ENCODE measurements around the gene NFIB. TPM values are rescaled to one million over a fixed set of nuclear protein-coding genes. Genes with fewer than 3 reads are reported as not detected.

Gene NFIB
- total RNA-seq, 2 donors from 2014 or later = 5.3 to 14.1 TPM

DNA sequence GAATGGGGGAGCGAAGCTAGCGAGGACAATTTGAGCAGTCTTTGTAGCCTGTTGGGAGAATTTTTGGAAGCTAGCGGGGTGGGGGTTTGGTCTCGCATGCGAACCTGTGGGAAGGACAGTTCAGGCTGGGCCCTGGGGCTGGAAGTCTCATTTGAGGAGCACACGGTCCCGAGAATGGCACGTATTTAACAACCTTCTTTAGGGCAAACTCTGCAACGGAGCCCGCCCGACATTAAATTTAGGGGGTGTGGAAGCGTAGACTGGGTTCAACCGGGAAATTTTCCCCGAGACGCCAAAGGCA lies 35.2 kb upstream of the NFIB start:
- Histone ChIP-seq H3K4me3 (ENCODE audit: low read length) (peak overlapping the region; percentile 83), H3K27me3 (ENCODE audit: control insufficient read depth, insufficient read depth, low read length, poor library complexity, severe bottlenecking) (peaks cover 98% of the 10 kb centered on the region), H3K36me3 (ENCODE audit: control insufficient read depth, insufficient read depth, low read length) (no peaks in the 10 kb centered on the region), H3K9ac (ENCODE audit: extremely low read depth, low read length, poor library complexity, severe bottlenecking) (no peak overlapping the region), H3K4me1 (ENCODE audit: control insufficient read depth, insufficient read depth, low read length) (peaks cover 11% of the 10 kb centered on the region), H3K9me3 (ENCODE audit: control insufficient read depth, low read length) (no peaks in the 10 kb centered on the region), H3K27ac (ENCODE audit: low read depth, low read length) (no peak overlapping the region)
- Mint-ChIP-seq H3K4me3 (no peak overlapping the region), H3K36me3 (ENCODE audit: low read depth) (no peaks in the 10 kb centered on the region), H3K4me1 (peaks cover 49% of the 10 kb centered on the region), H3K27ac (no peak overlapping the region), H3K9me3 (no peaks in the 10 kb centered on the region), H3K27me3 (ENCODE audit: insufficient read depth) (no peaks in the 10 kb centered on the region)
- peak; percentile 57 for DNase-seq
- TF ChIP-seq, protein P1, sequence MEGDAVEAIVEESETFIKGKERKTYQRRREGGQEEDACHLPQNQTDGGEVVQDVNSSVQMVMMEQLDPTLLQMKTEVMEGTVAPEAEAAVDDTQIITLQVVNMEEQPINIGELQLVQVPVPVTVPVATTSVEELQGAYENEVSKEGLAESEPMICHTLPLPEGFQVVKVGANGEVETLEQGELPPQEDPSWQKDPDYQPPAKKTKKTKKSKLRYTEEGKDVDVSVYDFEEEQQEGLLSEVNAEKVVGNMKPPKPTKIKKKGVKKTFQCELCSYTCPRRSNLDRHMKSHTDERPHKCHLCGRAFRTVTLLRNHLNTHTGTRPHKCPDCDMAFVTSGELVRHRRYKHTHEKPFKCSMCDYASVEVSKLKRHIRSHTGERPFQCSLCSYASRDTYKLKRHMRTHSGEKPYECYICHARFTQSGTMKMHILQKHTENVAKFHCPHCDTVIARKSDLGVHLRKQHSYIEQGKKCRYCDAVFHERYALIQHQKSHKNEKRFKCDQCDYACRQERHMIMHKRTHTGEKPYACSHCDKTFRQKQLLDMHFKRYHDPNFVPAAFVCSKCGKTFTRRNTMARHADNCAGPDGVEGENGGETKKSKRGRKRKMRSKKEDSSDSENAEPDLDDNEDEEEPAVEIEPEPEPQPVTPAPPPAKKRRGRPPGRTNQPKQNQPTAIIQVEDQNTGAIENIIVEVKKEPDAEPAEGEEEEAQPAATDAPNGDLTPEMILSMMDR (conservative IDR thresholded peaks at IDR 0.05) = no peak
- WGBS, 2 experiments (ENCODE audit: insufficient coverage in 1 of 2, insufficient read length in 1 of 2) = 1% methylated on average over 13 to 15 of the region's 15 CpGs

DNA sequence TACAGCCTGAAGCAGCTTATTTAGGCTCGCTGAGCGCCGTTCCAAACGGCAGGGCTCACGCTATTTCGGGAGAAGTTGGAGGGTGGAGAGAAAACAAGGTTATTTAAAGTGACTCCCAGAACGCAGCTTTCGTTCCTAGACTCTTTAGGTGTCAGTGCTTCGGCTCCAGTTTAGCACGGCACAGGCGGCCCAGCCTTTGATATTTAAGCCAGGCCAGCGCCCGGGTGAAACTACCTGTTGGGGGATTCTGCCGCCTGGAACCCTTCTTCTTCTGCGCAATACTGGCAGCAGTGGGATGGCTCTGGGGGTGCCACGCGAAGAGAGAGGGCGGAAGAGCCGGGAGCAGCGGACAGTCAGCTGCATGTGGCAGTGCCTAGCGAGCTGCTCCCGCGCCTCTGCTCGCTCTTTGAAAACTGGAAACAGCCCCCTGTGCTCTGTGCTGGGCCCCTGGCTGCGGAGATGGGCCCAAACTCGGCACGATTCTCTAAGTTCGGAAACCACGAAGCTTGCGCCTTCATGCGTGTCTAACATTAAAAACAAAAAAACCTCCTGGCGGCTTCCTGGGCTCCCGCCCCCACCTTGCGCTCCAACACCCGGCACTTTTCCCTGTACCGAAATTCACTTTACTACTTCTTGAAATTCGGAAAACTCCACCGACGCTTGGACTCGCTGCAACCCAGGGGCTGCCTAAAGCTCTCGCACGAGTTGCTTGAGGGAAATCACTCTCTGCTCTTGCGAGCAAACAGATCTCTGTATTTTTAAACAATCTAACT lies 34.6 kb upstream of the NFIB start:
- DNase-seq = peak; percentile 74
- Mint-ChIP-seq H3K4me3 (no peak overlapping the region), H3K27me3 (ENCODE audit: insufficient read depth) (no peaks in the 10 kb centered on the region), H3K9me3 (no peaks in the 10 kb centered on the region), H3K4me1 (peaks cover 48% of the 10 kb centered on the region), H3K36me3 (ENCODE audit: low read depth) (no peaks in the 10 kb centered on the region), H3K27ac (no peak overlapping the region)
- Histone ChIP-seq H3K27ac (ENCODE audit: low read depth, low read length) (no peak overlapping the region), H3K9me3 (ENCODE audit: control insufficient read depth, low read length) (no peaks in the 10 kb centered on the region), H3K9ac (ENCODE audit: extremely low read depth, low read length, poor library complexity, severe bottlenecking) (no peak overlapping the region), H3K4me1 (ENCODE audit: control insufficient read depth, insufficient read depth, low read length) (peaks cover 11% of the 10 kb centered on the region), H3K36me3 (ENCODE audit: control insufficient read depth, insufficient read depth, low read length) (no peaks in the 10 kb centered on the region), H3K27me3 (ENCODE audit: control insufficient read depth, insufficient read depth, low read length, poor library complexity, severe bottlenecking) (peaks cover 98% of the 10 kb centered on the region), H3K4me3 (ENCODE audit: low read length) (peak overlapping the region; percentile 83)
- TF ChIP-seq, protein P1 (conservative IDR thresholded peaks at IDR 0.05) = no peak
- WGBS, 2 experiments (ENCODE audit: insufficient coverage in 1 of 2, insufficient read length in 1 of 2) = 1 to 3% methylated on average over 12 to 43 of the region's 43 CpGs

DNA sequence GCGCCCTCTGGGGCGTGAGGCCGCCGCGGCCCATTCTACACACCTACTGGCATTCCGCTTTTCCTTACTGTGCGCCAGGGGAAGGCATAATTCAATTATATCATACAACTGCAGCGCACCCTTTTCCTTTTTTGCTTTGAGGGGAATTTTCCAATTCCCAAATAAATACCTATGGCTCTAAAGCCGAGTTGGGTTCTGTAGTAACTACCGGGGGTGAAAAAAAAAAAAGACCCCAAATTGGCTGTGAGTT lies 34.1 kb upstream of the NFIB start:
- peak overlapping the region; percentile 83 for H3K4me3 ChIP-seq (ENCODE audit: low read length)
- no peaks in the 10 kb centered on the region for H3K36me3 ChIP-seq (ENCODE audit: control insufficient read depth, insufficient read depth, low read length)
- H3K4me1 ChIP-seq (ENCODE audit: control insufficient read depth, insufficient read depth, low read length) = peaks cover 11% of the 10 kb centered on the region
- Mint-ChIP-seq H3K27me3 (ENCODE audit: insufficient read depth) (no peaks in the 10 kb centered on the region), H3K4me1 (peaks cover 44% of the 10 kb centered on the region), H3K36me3 (ENCODE audit: low read depth) (no peaks in the 10 kb centered on the region), H3K27ac (no peak overlapping the region), H3K9me3 (no peaks in the 10 kb centered on the region), H3K4me3 (no peak overlapping the region)
- TF ChIP-seq, protein P1 (conservative IDR thresholded peaks at IDR 0.05) = peak; percentile 42
- peaks cover 100% of the 10 kb centered on the region for H3K27me3 ChIP-seq (ENCODE audit: control insufficient read depth, insufficient read depth, low read length, poor library complexity, severe bottlenecking)
- WGBS, 2 experiments (ENCODE audit: insufficient coverage in 1 of 2, insufficient read length in 1 of 2) = 0% methylated on average over 7 to 10 of the region's 10 CpGs
- no peak overlapping the region for H3K27ac ChIP-seq (ENCODE audit: low read depth, low read length)
- no peak for DNase-seq
- H3K9me3 ChIP-seq (ENCODE audit: control insufficient read depth, low read length) = no peaks in the 10 kb centered on the region
- H3K9ac ChIP-seq (ENCODE audit: extremely low read depth, low read length, poor library complexity, severe bottlenecking) = no peak overlapping the region

Measured in endodermal cell (in vitro differentiated cells).